ENCODE measurements around the gene SEMG2. TPM values are rescaled to one million over a fixed set of nuclear protein-coding genes. Genes with fewer than 3 reads are reported as not detected.

SEMG2 gene
- total RNA-seq, 1 donor from 2014 or later: not detected

DNA sequence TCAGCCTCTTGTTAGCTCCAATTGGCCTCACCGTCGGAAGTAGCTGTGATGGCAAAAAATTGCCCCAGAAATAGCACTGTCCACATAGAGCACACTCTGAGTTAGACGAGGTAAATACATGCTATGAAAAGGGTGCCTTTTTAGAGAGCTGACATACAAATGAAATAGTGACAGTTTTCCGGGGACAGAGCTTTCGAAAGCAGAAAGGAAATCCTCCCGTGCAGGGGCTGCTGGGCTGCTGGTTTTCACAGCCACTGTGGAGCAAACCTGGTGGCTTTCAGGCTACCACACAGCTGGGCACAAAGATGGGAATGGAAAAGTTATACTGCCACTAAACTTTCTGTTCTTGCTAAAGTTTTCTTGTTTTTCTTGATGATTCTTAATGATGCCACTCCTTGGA lies 24.9 kb downstream of the SEMG2 start:
- H3K4me1 Mint-ChIP-seq: no peaks in the 10 kb centered on the region
- CTCF ChIA-PET: no interaction called here
- no peak overlapping the region for H3K4me3 Mint-ChIP-seq
- intact Hi-C loops (cut with micrococcal nuclease): no loop called here
- no peak for DNase-seq
- TF ChIP-seq, protein P1, sequence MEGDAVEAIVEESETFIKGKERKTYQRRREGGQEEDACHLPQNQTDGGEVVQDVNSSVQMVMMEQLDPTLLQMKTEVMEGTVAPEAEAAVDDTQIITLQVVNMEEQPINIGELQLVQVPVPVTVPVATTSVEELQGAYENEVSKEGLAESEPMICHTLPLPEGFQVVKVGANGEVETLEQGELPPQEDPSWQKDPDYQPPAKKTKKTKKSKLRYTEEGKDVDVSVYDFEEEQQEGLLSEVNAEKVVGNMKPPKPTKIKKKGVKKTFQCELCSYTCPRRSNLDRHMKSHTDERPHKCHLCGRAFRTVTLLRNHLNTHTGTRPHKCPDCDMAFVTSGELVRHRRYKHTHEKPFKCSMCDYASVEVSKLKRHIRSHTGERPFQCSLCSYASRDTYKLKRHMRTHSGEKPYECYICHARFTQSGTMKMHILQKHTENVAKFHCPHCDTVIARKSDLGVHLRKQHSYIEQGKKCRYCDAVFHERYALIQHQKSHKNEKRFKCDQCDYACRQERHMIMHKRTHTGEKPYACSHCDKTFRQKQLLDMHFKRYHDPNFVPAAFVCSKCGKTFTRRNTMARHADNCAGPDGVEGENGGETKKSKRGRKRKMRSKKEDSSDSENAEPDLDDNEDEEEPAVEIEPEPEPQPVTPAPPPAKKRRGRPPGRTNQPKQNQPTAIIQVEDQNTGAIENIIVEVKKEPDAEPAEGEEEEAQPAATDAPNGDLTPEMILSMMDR (IDR thresholded peaks at IDR 0.05): no peak
- H3K9me3 Mint-ChIP-seq: no peaks in the 10 kb centered on the region
- no peaks in the 10 kb centered on the region for H3K36me3 Mint-ChIP-seq (ENCODE audit: low read depth)
- H3K27ac Mint-ChIP-seq: no peak overlapping the region
- no peak for ATAC-seq (ENCODE audit: low read depth)
- POLR2A ChIA-PET: no interaction called here
- peaks cover 58% of the 10 kb centered on the region for H3K27me3 Mint-ChIP-seq

- ChIA-PET CTCF (no interaction called here), POLR2A (no interaction called here)
- H3K4me3 Mint-ChIP-seq: no peak overlapping the region
- H3K36me3 Mint-ChIP-seq (ENCODE audit: low read depth): no peaks in the 10 kb centered on the region
- H3K9me3 Mint-ChIP-seq: no peaks in the 10 kb centered on the region
- peaks cover 65% of the 10 kb centered on the region for H3K27me3 Mint-ChIP-seq
- H3K27ac Mint-ChIP-seq: no peak overlapping the region
- TF ChIP-seq, protein P1 (IDR thresholded peaks at IDR 0.05): no peak
- DNase-seq: no peak
- H3K4me1 Mint-ChIP-seq: no peaks in the 10 kb centered on the region
- intact Hi-C loops (cut with micrococcal nuclease): no loop called here
- ATAC-seq (ENCODE audit: low read depth): no peak
Observed at GRCh38 chr20:45247865-45248264, 26.7 kb downstream of the SEMG2 start.

DNA sequence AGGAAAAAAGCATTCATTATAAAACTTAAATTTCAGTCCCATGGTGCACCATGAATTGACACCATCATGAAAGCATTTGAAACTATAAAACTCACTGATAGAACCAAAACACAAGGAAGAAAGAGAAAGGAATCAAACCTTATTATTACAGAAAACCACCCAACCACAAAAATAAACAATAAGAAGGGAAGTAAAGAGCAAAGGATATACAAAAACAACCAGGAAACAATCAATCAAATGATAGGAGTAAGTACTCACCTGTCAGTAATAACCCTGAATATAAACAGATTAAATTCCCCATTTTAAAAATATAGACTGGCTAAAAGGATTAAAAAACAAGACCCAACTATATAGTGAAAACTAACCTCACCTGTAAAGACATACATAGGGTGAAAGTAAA lies 27.4 kb downstream of the SEMG2 start:
- CTCF ChIA-PET: interaction anchor here (0.6 kb wide), 1 partner anchor 104 kb away, joined by 4 read pairs; no protein-coding TSS in a partner anchor
- TF ChIP-seq, protein P1 (IDR thresholded peaks at IDR 0.05): no peak
- Mint-ChIP-seq H3K4me1 (no peaks in the 10 kb centered on the region), H3K9me3 (no peaks in the 10 kb centered on the region), H3K27ac (no peak overlapping the region), H3K36me3 (ENCODE audit: low read depth) (no peaks in the 10 kb centered on the region), H3K4me3 (no peak overlapping the region), H3K27me3 (peaks cover 66% of the 10 kb centered on the region)
- intact Hi-C loops (cut with micrococcal nuclease): no loop called here
- POLR2A ChIA-PET: no interaction called here
- DNase-seq (no peak), ATAC-seq (ENCODE audit: low read depth) (no peak)

DNA sequence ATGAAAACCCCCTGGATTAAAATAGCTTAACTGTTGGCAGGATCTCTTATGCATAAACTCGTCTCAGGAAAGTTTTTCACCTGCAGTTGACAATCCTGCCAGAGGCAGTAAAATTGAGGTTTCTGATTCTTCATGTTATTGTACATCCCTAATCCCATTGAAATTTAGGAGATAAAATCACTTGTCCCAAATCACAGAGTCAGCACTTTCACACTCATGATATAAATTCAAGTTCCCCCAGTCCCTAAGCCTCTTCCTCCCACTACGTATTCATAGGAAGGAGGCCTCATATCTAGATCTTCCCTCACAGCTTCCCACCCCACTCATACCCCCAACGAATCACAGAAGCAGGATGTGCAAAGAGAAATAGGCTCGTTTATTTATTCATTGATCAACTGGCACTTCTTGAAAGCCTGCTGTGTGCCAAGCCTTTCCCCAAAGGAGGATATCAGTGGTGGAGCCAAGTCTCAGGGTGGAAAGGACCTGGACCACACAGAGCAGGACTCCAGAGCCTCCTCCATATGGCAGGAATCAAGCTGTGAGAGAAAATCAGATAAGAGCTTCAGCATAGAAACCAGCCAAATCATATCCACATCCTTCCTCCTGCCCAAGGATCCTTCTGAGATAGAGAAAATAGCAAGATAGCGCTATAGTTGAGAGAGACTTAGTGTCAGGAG lies 30.8 kb downstream of the SEMG2 start:
- ChIA-PET POLR2A (no interaction called here), CTCF (no interaction called here)
- DNase-seq: no peak
- no peaks in the 10 kb centered on the region for H3K36me3 Mint-ChIP-seq (ENCODE audit: low read depth)
- no peaks in the 10 kb centered on the region for H3K9me3 Mint-ChIP-seq
- no peaks in the 10 kb centered on the region for H3K4me1 Mint-ChIP-seq
- no peak overlapping the region for H3K27ac Mint-ChIP-seq
- ATAC-seq (ENCODE audit: low read depth): no peak
- TF ChIP-seq, protein P1 (IDR thresholded peaks at IDR 0.05): no peak
- H3K4me3 Mint-ChIP-seq: no peak overlapping the region
- intact Hi-C loops (cut with micrococcal nuclease): no loop called here
- H3K27me3 Mint-ChIP-seq: peaks cover 55% of the 10 kb centered on the region

- intact Hi-C loops (cut with micrococcal nuclease): no loop called here
- ChIA-PET CTCF (no interaction called here), POLR2A (no interaction called here)
- peaks cover 52% of the 10 kb centered on the region for H3K27me3 Mint-ChIP-seq
- TF ChIP-seq, protein P1 (IDR thresholded peaks at IDR 0.05): no peak
- DNase-seq (no peak), ATAC-seq (ENCODE audit: low read depth) (no peak)
- no peaks in the 10 kb centered on the region for H3K9me3 Mint-ChIP-seq
- no peak overlapping the region for H3K27ac Mint-ChIP-seq
- no peaks in the 10 kb centered on the region for H3K4me1 Mint-ChIP-seq
- no peak overlapping the region for H3K4me3 Mint-ChIP-seq
- no peaks in the 10 kb centered on the region for H3K36me3 Mint-ChIP-seq (ENCODE audit: low read depth)
Observed at GRCh38 chr20:45253261-45253660, 32.1 kb downstream of the SEMG2 start.
